K562 (cell line): Measurements from ENCODE around the gene WDR70. TPM values are rescaled to one million over a fixed set of nuclear protein-coding genes. Genes with fewer than 3 reads are reported as not detected.

Experiments used
- ATAC-seq: fragments of 200-7000 bp; cut with Tn5 transposase; 3 replicates; pipeline ENCODE4 v1.9.1; 2020; ENCODE audit warnings: moderate library complexity
- BruUV-seq: library from RNA; stranded (reverse); fragments of 400-500 nt; replicated peaks from 2 replicates; lab custom pipeline; 2021; lab: Mats Ljungman, UMichigan
- CTCF ChIA-PET: fragments of 300-600 bp; formaldehyde crosslinking; extraction: SDS; loops from one replicate; lab custom pipeline; 2021; ENCODE audit warnings: low intra/inter-chr PET ratio; lab: Yijun Ruan, JAX
- POLR2A ChIA-PET: fragments of 300-600, 350-650 bp; sonication (Branson Sonifier 250); formaldehyde crosslinking; extraction: SDS; loops from one replicate; lab custom pipeline; 2021; ENCODE audit warnings: antibody characterized with exemption, inconsistent platforms; lab: Yijun Ruan, JAX
- DNase-seq, 4 experiments: peaks; one replicate each; pipeline versions ENCODE4 v3.0.0 to v3.0.0-alpha.2; 2011 to 2018; ENCODE audit warnings: low spot score in 3 of 4, mixed read lengths in 3 of 4; ENCODE audit errors: extremely low read depth in 1 of 4
- FAIRE-seq: peaks from 2 replicates; lab custom pipeline; 2011; peaks lifted over from hg19 to GRCh38; lab: Jason Lieb, UNC
- H2AFZ ChIP-seq: 2 replicates; pipeline ENCODE4 v1.6.0; 2011; ENCODE audit warnings: low read depth, low read length, control low read depth, inconsistent platforms
- H3K27ac ChIP-seq: fragments of 200-600 bp; 3 replicates; pipeline ENCODE4 v1.8.0; 2011; ENCODE audit warnings: low read depth, mild to moderate bottlenecking, control low read depth, inconsistent platforms, low read length, moderate library complexity, mixed read lengths; ENCODE audit errors: extremely low read depth
- H3K27me3 ChIP-seq, 2 experiments: fragments of 300-600 bp in 1 of 2; 2 replicates in 1 of 2; 3 replicates in 1 of 2; pipeline versions ENCODE4 v1.6.0 to v1.8.0; 2011; ENCODE audit warnings: inconsistent platforms in 2 of 2, low read length in 2 of 2, mild to moderate bottlenecking in 1 of 2, mixed read lengths in 1 of 2, moderate library complexity in 1 of 2; ENCODE audit not compliant: control insufficient read depth in 2 of 2, insufficient read depth in 2 of 2
- H3K36me3 ChIP-seq: fragments of 300-600 bp; 3 replicates; pipeline ENCODE4 v1.8.0; 2011; ENCODE audit warnings: mild to moderate bottlenecking, low read length, inconsistent platforms; ENCODE audit not compliant: control insufficient read depth, insufficient read depth
- H3K4me1 ChIP-seq, 2 experiments: fragments of 200-600 bp in 1 of 2; replicated peaks in 1 of 2; 2 replicates in 1 of 2; 3 replicates in 1 of 2; pipeline versions ENCODE4 v1.5.1 to v1.8.0; 2011; ENCODE audit warnings: inconsistent platforms in 2 of 2, low read length in 2 of 2, mild to moderate bottlenecking in 1 of 2, mixed read lengths in 1 of 2, moderate library complexity in 1 of 2; ENCODE audit not compliant: control insufficient read depth in 2 of 2, insufficient read depth in 2 of 2
- H3K4me2 ChIP-seq: 2 replicates; pipeline ENCODE4 v1.6.1; 2011; ENCODE audit warnings: low read length, control low read depth, inconsistent platforms, mixed read lengths; ENCODE audit not compliant: insufficient read depth
- H3K4me3 ChIP-seq: fragments of 200-600 bp; sonication (generic), shearing (Covaris generic); 2 replicates; pipeline ENCODE4 v1.5.1; 2016; ENCODE audit warnings: control low read depth, inconsistent platforms
- H3K79me2 ChIP-seq: fragments of 200-600 bp; 3 replicates; pipeline ENCODE4 v1.8.0; 2011; ENCODE audit warnings: low read length, inconsistent platforms; ENCODE audit not compliant: control insufficient read depth, insufficient read depth
- H3K9ac ChIP-seq, 2 experiments: 2 replicates each; pipeline versions ENCODE4 v1.6.0 to v1.6.1; 2011; ENCODE audit warnings: low read depth in 2 of 2, low read length in 2 of 2, control low read depth in 1 of 2, inconsistent platforms in 1 of 2, mild to moderate bottlenecking in 1 of 2, mixed read lengths in 1 of 2; ENCODE audit not compliant: insufficient read depth in 1 of 2
- H3K9me1 ChIP-seq: one replicate; pipeline ENCODE4 v1.6.0; 2011; ENCODE audit warnings: inconsistent platforms, mild to moderate bottlenecking, low read length, moderate library complexity; ENCODE audit not compliant: control insufficient read depth, insufficient read depth
- H3K9me3 ChIP-seq: replicated peaks from 2 replicates; pipeline ENCODE4 v1.5.1; 2011; ENCODE audit warnings: low read depth, low read length, inconsistent platforms; ENCODE audit not compliant: control insufficient read depth, insufficient read depth
- H4K20me1 ChIP-seq: replicated peaks from 2 replicates; pipeline ENCODE4 v1.6.1; 2011; ENCODE audit warnings: low read length, inconsistent platforms, mixed read lengths; ENCODE audit not compliant: control insufficient read depth, insufficient read depth
- C11orf30 ChIP-seq: fragments of 450-650 bp; IDR thresholded peaks from 2 replicates; pipeline ENCODE4 v1.6.1; 2016; ENCODE audit warnings: low read depth, mild to moderate bottlenecking
- CHD4 ChIP-seq: fragments of 200-600 bp; sonication (generic); IDR thresholded peaks from 3 replicates; pipeline ENCODE4 v1.6.1; 2012; ENCODE audit warnings: low read depth, mild to moderate bottlenecking, mixed read lengths, low read length, inconsistent platforms; ENCODE audit not compliant: insufficient read depth, insufficient replicate concordance, poor library complexity, severe bottlenecking
- HDAC8 ChIP-seq: fragments of 450-650 bp; IDR thresholded peaks from 2 replicates; pipeline ENCODE4 v1.6.1; 2016; ENCODE audit warnings: mild to moderate bottlenecking, missing genetic modification characterization, moderate library complexity, missing compliant biosample characterization
- IRF2 ChIP-seq: sonication (generic); formaldehyde crosslinking; IDR thresholded peaks from 2 replicates; pipeline ENCODE4 v1.8.1; 2022; ENCODE audit warnings: mild to moderate bottlenecking, missing genetic modification reagents
- MTA2 ChIP-seq: fragments of 450-650 bp; IDR thresholded peaks from 2 replicates; pipeline ENCODE4 v1.6.1; 2016; ENCODE audit warnings: low read depth
- RBM25 ChIP-seq: fragments of 200-400 bp; formaldehyde crosslinking; IDR thresholded peaks from 2 replicates; pipeline ENCODE4 v1.6.1; 2018; ENCODE audit warnings: low read length, low read depth, moderate library complexity; ENCODE audit not compliant: severe bottlenecking
- SMAD1 ChIP-seq: fragments of 150-350 bp; IDR thresholded peaks from 2 replicates; pipeline ENCODE4 v1.6.1; 2014; ENCODE audit warnings: low read length, low read depth; ENCODE audit not compliant: partially characterized antibody
- SOX6 ChIP-seq: fragments of 450-650 bp; IDR thresholded peaks from 2 replicates; pipeline ENCODE4 v1.6.1; 2014; ENCODE audit warnings: mild to moderate bottlenecking
- TAF15 ChIP-seq: fragments of 200-400 bp; formaldehyde crosslinking; IDR thresholded peaks from 2 replicates; pipeline ENCODE4 v1.6.1; 2017; ENCODE audit warnings: mild to moderate bottlenecking, low read depth, low read length, moderate library complexity
- ZNF431 ChIP-seq: sonication (generic); formaldehyde crosslinking; IDR thresholded peaks from 2 replicates; pipeline ENCODE4 v1.8.0; 2022; ENCODE audit warnings: mild to moderate bottlenecking, missing genetic modification reagents
- WGBS: fragments of 100-300 bp; shearing (Covaris generic); methylation state at CpG from one replicate; pipeline ENCODE4 v1.1.6; 2016; ENCODE audit warnings: low coverage, mixed read lengths; ENCODE audit not compliant: insufficient coverage; ENCODE audit errors: missing lambda C conversion rate; 5-methylcytosine and 5-hydroxymethylcytosine counted together
- in situ Hi-C: fragments of 300-500 bp; cut with MboI; formaldehyde crosslinking; loops from 4 replicates; pipeline ENCODE4 v1.15.0; 2018; ENCODE audit warnings: inconsistent platforms, mixed read lengths
- intact Hi-C: fragments of 100-400 bp; cut with micrococcal nuclease; formaldehyde crosslinking; loops from 2 replicates; pipeline ENCODE4 v1.14.2; 2022
- polyA plus RNA-seq, 8 experiments: library from polyadenylated mRNA; depleted of rRNA in 4 of 8; stranded (reverse) in 5 of 8; unstranded in 3 of 8; fragments of >200 nt; fragmentation: Nextera tagmentation in 2 of 8; fragmentation: Illumina TruSeq in 1 of 8; extraction: Ambion mirVana in 2 of 8; extraction: Trizol in 1 of 8; gene quantifications; 2 replicates each; pipeline versions ENCODE4 v1.2.1 to v1.2.3, GENCODE V29; 2011 to 2014; ENCODE audit warnings: inconsistent platforms in 1 of 8, missing spikeins in 1 of 8
- total RNA-seq, 7 experiments: library from RNA; depleted of rRNA in 6 of 7; stranded (reverse); fragments of >200 nt in 6 of 7; fragmentation: Illumina TruSeq in 2 of 7; extraction: Trizol in 2 of 7; gene quantifications; 2 replicates each; pipeline versions ENCODE4 v1.2.1 to v1.2.3, GENCODE V29; 2011 to 2021; ENCODE audit warnings: low replicate concordance in 1 of 7
- TF ChIP-seq, protein P1 (sequence below): sonication (generic); formaldehyde crosslinking; IDR thresholded peaks from 2 replicates; pipeline ENCODE4 v1.8.1; 2022; ENCODE audit warnings: missing genetic modification reagents
- TF ChIP-seq, protein P2 (sequence below): fragments of 200-600 bp; sonication (generic); IDR thresholded peaks from one replicate; pipeline ENCODE4 v1.6.1; 2012; ENCODE audit warnings: mild to moderate bottlenecking, low read depth, low read length, inconsistent platforms

Gene WDR70
- total and polyA plus RNA-seq, 9 of the 15 experiments (the other 6 are each of a cell fraction or from before 2014, with no cell fraction given): 16.8 to 46.6 (median 38.8) TPM

- no peaks in the 10 kb centered on the region for H3K9me3 ChIP-seq
- ChIA-PET POLR2A (no interaction called here), CTCF (no interaction called here)
- no peak overlapping the region for H3K4me3 ChIP-seq
- no peaks in the 10 kb centered on the region for H3K4me1 ChIP-seq
- no peak overlapping the region for H3K9ac ChIP-seq
- H3K27me3 ChIP-seq: no peaks in the 10 kb centered on the region
- no peaks in the 10 kb centered on the region for H3K9me1 ChIP-seq
- H2AFZ ChIP-seq: no peak overlapping the region
- 95% methylated on average over 6 of the region's 6 CpGs for WGBS
- H3K36me3 ChIP-seq: peaks cover 89% of the 10 kb centered on the region
- no peaks in the 10 kb centered on the region for H4K20me1 ChIP-seq
- H3K27ac ChIP-seq: no peak overlapping the region
- FAIRE-seq (no peak), DNase-seq (no peak), ATAC-seq (no peak)
- H3K4me2 ChIP-seq: no peak overlapping the region
- BruUV-seq: no TSS peak
- H3K79me2 ChIP-seq: peaks cover 6% of the 10 kb centered on the region; the same call in 2 of the 3 replicates
- intact Hi-C loops: no loop called here
- in situ Hi-C loops: no loop called here
- TF ChIP-seq, protein P1, sequence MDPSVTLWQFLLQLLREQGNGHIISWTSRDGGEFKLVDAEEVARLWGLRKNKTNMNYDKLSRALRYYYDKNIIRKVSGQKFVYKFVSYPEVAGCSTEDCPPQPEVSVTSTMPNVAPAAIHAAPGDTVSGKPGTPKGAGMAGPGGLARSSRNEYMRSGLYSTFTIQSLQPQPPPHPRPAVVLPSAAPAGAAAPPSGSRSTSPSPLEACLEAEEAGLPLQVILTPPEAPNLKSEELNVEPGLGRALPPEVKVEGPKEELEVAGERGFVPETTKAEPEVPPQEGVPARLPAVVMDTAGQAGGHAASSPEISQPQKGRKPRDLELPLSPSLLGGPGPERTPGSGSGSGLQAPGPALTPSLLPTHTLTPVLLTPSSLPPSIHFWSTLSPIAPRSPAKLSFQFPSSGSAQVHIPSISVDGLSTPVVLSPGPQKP: no peak
- TF ChIP-seq RBM25 (no peak), SMAD1 (no peak), TAF15 (no peak), CHD4 (no peak), IRF2 (CRISPR knock-in tag) (no peak), MTA2 (no peak), HDAC8 (tag) (no peak), C11orf30 (no peak), ZNF431 (no peak), SOX6 (no peak)
- TF ChIP-seq, protein P2, sequence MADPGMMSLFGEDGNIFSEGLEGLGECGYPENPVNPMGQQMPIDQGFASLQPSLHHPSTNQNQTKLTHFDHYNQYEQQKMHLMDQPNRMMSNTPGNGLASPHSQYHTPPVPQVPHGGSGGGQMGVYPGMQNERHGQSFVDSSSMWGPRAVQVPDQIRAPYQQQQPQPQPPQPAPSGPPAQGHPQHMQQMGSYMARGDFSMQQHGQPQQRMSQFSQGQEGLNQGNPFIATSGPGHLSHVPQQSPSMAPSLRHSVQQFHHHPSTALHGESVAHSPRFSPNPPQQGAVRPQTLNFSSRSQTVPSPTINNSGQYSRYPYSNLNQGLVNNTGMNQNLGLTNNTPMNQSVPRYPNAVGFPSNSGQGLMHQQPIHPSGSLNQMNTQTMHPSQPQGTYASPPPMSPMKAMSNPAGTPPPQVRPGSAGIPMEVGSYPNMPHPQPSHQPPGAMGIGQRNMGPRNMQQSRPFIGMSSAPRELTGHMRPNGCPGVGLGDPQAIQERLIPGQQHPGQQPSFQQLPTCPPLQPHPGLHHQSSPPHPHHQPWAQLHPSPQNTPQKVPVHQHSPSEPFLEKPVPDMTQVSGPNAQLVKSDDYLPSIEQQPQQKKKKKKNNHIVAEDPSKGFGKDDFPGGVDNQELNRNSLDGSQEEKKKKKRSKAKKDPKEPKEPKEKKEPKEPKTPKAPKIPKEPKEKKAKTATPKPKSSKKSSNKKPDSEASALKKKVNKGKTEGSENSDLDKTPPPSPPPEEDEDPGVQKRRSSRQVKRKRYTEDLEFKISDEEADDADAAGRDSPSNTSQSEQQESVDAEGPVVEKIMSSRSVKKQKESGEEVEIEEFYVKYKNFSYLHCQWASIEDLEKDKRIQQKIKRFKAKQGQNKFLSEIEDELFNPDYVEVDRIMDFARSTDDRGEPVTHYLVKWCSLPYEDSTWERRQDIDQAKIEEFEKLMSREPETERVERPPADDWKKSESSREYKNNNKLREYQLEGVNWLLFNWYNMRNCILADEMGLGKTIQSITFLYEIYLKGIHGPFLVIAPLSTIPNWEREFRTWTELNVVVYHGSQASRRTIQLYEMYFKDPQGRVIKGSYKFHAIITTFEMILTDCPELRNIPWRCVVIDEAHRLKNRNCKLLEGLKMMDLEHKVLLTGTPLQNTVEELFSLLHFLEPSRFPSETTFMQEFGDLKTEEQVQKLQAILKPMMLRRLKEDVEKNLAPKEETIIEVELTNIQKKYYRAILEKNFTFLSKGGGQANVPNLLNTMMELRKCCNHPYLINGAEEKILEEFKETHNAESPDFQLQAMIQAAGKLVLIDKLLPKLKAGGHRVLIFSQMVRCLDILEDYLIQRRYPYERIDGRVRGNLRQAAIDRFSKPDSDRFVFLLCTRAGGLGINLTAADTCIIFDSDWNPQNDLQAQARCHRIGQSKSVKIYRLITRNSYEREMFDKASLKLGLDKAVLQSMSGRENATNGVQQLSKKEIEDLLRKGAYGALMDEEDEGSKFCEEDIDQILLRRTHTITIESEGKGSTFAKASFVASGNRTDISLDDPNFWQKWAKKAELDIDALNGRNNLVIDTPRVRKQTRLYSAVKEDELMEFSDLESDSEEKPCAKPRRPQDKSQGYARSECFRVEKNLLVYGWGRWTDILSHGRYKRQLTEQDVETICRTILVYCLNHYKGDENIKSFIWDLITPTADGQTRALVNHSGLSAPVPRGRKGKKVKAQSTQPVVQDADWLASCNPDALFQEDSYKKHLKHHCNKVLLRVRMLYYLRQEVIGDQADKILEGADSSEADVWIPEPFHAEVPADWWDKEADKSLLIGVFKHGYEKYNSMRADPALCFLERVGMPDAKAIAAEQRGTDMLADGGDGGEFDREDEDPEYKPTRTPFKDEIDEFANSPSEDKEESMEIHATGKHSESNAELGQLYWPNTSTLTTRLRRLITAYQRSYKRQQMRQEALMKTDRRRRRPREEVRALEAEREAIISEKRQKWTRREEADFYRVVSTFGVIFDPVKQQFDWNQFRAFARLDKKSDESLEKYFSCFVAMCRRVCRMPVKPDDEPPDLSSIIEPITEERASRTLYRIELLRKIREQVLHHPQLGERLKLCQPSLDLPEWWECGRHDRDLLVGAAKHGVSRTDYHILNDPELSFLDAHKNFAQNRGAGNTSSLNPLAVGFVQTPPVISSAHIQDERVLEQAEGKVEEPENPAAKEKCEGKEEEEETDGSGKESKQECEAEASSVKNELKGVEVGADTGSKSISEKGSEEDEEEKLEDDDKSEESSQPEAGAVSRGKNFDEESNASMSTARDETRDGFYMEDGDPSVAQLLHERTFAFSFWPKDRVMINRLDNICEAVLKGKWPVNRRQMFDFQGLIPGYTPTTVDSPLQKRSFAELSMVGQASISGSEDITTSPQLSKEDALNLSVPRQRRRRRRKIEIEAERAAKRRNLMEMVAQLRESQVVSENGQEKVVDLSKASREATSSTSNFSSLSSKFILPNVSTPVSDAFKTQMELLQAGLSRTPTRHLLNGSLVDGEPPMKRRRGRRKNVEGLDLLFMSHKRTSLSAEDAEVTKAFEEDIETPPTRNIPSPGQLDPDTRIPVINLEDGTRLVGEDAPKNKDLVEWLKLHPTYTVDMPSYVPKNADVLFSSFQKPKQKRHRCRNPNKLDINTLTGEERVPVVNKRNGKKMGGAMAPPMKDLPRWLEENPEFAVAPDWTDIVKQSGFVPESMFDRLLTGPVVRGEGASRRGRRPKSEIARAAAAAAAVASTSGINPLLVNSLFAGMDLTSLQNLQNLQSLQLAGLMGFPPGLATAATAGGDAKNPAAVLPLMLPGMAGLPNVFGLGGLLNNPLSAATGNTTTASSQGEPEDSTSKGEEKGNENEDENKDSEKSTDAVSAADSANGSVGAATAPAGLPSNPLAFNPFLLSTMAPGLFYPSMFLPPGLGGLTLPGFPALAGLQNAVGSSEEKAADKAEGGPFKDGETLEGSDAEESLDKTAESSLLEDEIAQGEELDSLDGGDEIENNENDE: no peak
Measured at GRCh38 chr5:37355161-37355560, 24.0 kb upstream of the WDR70 start.
